8988T (cell line): ENCODE measurements around the gene TNPO2.
A peak's percentile ranks its signal among the peaks of the same experiment; 100 is the strongest.

Experiments
- DNase-seq: peaks from one replicate; pipeline ENCODE4 v3.0.0; 2011

TNPO2 gene

GRCh38 chr19:12675399-12675798 lies 48.3 kb downstream of the TNPO2 start:
- no peak for DNase-seq

- DNase-seq, result no peak
Observed at GRCh38 chr19:12672744-12673143, 51.0 kb downstream of the TNPO2 start.

- DNase-seq, result no peak
Observed at GRCh38 chr19:12670159-12670928, 53.4 kb downstream of the TNPO2 start.

GRCh38 chr19:12669270-12670158 lies 54.2 kb downstream of the TNPO2 start:
- no peak for DNase-seq

- no peak for DNase-seq
Observed at GRCh38 chr19:12668932-12669269, 54.8 kb downstream of the TNPO2 start.

GRCh38 chr19:12668346-12668745 lies 55.4 kb downstream of the TNPO2 start:
- no peak for DNase-seq

GRCh38 chr19:12667731-12668302 lies 55.9 kb downstream of the TNPO2 start:
- no peak for DNase-seq

GRCh38 chr19:12666265-12667048 lies 57.3 kb downstream of the TNPO2 start, which contains the start of the genes MAN2B1 and WDR83:
Gene MAN2B1, minus strand, starts transcription at chr19:12666742. Its CDS starts 41 bp downstream, at chr19:12666701.
Gene WDR83, plus strand, starts transcription at chr19:12666807. Its CDS starts 2,984 bp downstream, at chr19:12669791.
- peak; percentile 87 for DNase-seq

- DNase-seq, result no peak
Observed at GRCh38 chr19:12665671-12666264, 58.0 kb downstream of the TNPO2 start.

- DNase-seq, result no peak
Observed at GRCh38 chr19:12665281-12665573, 58.5 kb downstream of the TNPO2 start.

GRCh38 chr19:12664406-12665280 lies 59.1 kb downstream of the TNPO2 start:
- DNase-seq, result no peak

GRCh38 chr19:12660980-12661379 lies 62.8 kb downstream of the TNPO2 start:
- DNase-seq, result no peak

- no peak for DNase-seq
Observed at GRCh38 chr19:12657966-12658365, 65.8 kb downstream of the TNPO2 start.

- DNase-seq, result no peak
Observed at GRCh38 chr19:12656899-12657571, 66.7 kb downstream of the TNPO2 start.

- no peak for DNase-seq
Observed at GRCh38 chr19:12655546-12655945, 68.2 kb downstream of the TNPO2 start.

- DNase-seq, result no peak
Observed at GRCh38 chr19:12652219-12652618, 71.5 kb downstream of the TNPO2 start.

GRCh38 chr19:12649941-12650340 lies 73.8 kb downstream of the TNPO2 start:
- no peak for DNase-seq
